ENCODE data around the gene SYNPO2.
"Not testable (repeated sequence)": the region's sequence is repeated elsewhere in the genome, so short reads cannot be mapped to it uniquely, and the experiment has no call there.

Gene SYNPO2

DNA sequence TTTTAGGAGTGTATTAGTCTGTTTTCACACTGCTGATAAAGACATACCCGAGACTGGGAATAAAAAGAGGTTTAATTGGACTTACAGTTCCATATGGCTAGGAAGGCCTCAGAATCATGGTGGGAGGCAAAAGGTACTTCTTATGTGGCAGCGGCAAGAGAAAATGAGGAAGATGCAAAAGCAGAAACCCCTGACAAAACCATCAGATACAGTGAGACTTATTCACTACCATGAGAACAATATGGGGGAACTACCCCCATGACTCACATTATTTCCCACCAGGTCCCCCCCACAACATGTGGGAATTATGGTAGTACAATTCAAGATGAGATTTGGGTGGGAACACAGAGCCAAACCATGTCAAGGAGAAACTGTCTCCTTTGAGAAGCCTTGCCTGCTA lies 121.6 kb downstream of the SYNPO2 start:
- ATAC-seq: not testable (repeated sequence)

DNA sequence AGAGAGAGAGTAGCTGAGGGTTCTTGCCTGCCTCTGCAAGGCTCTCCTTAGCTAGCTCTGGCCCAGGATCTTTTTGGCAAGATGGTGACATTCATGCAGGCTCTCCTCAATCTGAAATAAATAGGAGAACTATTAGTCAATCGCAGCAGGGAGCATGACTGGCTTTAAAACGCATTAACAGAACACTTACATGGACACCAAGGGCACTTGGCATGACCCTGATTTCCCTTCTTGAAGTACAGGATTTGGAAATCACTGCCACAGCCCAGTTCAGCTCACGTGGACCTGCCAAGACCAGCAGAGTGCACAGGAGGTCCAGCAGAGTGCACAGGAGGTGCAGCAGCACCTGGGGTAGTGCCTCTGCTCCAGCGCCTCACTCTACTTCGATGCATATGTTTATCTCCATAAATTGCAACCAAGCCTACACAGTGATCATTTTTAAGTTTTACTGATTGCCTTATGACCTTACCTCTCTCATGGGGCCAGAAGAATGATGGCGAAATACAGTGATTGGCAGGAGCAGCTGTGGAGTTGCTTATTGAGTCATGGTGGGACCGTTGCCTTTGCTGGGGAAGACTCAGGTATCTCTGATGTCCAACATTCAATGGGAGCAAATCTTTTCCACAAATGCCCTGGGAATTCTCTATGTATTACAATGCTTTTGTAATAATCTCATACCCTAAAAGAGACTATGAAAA lies 122.4 kb downstream of the SYNPO2 start:
- ATAC-seq: no peak

DNA sequence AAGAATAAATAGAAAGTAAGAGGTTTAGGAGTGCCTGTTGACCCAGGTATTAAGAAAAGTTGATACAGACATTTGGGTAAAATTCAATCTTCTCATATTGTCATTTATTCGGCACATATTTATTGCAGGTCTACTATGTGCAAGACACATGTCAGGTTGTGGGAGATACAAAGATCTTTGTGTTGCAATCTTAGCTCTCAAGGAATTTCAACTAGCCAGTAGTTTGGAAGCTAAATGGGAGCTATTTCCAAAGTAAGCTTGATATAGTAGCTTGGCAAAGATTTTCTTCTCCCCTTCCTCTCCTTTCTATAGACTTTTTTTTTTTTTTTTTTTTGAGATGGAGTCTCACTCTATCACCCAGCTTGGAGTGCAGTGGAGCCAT lies 122.9 kb downstream of the SYNPO2 start:
- ATAC-seq: no peak

DNA sequence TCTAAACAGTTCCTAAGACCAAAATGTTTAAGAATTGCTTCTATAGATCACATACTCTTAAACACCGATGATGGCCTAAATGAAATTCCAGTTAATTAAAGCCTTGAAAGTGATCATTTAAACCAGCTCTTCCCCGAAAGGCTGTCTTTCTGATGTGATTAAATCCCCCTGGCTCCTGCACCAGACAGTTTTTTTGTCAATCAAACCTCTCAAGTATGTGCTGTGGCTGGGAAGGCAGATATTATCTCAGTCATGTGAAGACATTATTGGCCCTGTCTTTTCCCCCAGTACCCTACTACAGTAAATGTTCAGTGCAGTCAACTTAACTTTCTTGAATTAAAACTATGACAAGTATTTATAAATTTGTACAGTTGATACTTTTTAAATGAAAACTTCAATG lies 126.0 kb downstream of the SYNPO2 start:
- ATAC-seq: no peak

DNA sequence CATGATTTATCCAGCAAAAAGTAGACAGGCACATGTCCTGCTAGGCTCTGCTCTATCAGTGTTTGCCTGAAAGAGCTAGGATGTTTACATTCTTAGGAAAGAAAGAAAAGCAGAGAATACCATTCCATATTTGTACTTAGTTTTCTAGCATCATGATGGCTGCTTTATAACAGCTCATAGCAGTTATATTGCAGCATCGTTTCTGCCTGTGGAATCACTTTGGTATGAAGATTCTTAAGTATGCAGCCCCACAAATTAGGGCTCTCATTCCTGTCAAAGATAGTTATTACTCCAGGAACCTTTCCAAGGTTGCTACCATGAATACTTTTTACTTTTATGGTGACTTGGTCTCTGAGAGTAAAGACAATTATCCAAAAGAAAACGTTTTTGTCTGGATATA lies 128.0 kb downstream of the SYNPO2 start:
- ATAC-seq: no peak

DNA sequence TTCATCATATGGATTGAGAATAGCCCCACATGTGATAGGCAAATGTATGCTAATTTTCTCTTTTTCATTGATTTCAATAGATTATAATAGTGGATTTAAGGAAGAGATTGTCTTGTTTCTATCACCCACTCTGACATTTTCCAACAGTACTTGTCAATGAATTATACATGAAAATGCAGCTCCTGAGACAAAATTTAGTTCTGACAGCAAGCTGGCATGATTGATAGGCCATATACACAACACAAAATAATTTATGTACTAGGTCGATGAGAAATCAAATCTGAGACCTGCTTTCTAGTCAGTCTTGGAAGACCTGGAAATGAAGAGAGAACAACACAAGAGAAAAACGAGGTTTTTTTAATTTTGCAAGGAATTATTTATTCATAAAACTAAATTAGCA lies 129.0 kb downstream of the SYNPO2 start:
- no peak for ATAC-seq

DNA sequence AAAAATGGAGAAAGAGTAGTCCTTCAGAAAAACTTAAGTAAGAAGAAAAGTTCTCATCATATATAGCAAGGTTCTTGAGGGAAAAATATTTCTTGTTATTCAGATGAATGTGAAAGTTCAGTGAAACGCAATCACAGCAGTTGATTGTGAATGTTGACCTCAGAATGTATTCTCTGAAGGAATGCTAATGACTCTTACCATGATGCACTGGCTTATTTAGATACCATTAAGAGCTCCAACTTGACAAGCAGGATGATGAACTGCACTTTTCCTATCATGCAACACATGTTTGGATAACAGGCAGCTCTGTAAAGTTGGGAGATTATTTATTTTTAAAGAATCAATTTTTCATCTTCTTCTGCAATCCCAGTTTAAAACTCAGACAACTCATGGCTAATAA lies 131.5 kb downstream of the SYNPO2 start:
- ATAC-seq: no peak

DNA sequence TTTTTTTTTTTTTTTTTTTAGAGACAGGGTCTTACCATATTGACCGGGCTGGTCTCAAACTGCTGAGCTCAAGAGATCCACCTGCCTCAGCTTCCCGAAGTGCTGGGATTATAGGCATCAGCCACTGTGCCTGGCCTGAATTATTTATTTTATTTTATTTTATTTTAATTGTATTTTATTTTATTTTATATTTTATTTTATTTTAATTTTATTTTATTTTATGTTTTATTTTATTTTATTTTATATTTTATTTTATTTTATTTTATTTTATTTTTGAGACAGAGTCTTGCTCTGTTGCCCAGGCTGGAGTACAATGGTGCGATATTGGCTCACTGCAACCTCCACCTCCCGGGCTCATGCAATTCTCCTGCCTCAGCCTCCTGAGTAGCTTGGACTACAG lies 133.9 kb downstream of the SYNPO2 start:
- not testable (repeated sequence) for ATAC-seq

DNA sequence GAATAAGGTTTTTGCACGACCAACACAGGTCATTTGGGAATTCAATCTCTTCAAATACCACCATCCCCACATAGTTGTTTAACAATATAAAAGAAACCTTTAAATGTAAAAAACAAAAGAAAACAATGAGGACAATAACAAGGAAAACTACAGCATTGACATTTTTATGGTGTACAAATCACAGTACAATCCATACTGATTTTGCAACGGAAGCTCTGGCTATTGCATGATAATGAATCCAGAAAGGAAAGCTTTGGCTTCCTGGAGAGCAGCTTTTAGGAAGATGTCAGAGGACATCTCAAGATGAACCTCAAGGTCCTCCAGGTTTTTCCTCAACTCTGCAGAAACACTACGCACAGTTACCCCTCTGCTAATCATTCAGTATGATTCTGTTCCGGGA lies 135.4 kb downstream of the SYNPO2 start:
- ATAC-seq: no peak

DNA sequence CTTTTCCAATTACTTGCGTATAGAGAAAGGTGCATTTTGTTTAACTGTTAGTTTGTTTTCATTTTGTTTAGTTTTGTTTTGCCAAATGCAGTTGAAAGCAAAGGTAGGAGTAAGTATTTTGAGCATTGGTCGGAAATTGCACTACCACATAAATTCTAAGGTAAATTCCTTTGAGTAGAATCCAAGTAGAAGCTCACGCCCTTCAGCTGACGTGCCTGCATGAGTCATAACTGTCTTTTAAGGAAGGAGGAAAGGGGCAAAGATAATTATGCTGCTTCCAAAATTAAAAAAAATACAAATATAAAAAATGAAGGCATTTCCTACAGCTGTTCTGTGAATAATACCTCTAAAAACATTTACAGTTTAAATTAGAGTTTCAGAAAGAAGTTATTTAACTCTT lies 136.8 kb downstream of the SYNPO2 start:
- no peak for ATAC-seq

DNA sequence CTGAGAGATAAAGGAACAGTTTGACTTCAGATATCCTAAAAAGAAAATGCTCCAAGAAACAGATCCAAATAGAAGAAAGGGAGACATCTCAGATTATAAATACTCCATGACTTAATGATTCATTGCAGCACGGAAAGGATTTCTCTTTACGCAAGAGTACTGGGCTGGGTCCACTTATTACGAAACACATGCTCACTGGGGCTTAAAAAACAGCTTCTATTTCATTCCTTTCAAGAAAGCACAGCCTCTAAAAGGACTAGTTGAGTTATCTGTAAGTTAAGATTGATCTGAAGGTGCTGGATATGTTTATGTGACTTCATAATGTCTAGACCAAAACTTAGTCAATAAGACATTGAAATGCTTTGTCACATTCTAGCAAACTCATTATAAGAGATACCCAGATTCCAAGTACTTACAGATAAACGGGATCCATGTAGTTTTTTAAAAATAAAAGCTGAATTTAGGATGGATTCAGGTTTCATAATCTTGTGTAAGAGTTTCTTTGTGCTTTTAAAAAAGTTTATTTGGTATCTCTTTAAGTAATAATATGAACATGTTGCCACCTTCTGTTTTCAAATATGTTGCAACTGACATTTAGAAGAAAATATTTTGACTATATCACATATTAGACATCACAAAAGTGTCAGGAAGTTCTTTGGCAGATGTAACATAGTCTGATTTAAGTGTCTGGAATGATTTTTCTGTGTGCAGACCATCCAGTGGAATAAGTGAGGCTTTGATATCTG lies 137.4 kb downstream of the SYNPO2 start:
- ATAC-seq: no peak

DNA sequence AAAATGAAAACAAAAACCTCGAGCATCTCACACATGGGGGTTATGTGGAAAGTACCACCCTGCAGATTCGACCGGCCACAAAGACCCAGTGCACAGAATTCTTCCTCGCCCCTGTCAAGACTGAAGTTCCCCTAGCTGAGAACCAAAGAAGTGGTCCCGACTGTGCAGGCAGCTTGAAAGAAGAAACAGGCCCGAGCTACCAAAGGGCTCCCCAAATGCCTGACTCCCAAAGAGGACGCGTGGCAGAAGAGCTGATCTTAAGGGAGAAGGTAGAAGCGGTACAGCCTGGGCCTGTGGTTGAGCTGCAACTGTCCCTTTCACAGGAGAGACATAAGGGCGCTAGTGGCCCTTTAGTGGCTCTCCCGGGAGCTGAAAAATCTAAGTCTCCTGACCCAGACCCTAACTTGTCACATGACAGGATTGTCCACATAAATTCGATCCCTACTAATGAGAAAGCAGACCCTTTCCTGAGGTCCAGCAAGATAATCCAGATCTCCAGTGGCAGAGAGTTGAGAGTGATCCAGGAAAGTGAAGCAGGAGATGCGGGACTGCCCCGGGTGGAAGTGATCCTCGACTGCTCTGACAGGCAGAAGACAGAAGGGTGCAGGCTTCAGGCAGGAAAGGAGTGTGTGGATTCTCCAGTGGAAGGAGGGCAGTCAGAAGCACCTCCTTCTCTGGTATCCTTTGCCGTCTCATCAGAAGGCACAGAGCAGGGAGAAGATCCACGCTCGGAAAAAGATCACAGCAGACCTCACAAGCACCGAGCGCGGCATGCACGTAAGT lies 138.2 kb downstream of the SYNPO2 start:
- no peak for ATAC-seq

DNA sequence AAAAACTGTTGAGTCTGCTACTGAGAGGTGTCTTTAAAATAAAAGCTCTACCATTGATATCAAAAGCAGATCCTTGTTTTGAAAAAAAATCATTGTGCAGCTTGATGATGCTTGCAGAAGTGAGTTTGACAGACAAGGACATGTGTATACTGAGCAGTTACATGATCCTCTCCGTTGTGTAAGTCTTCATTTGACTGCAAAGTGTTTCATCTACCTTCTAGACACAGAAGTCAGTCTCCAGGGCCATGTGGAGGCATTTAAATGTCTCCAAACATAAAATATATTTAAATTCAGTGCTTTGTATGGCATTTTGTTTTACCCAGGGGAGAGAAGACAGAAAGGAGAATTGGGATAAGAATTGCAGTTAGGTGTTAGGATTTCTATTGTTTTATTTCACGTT lies 139.2 kb downstream of the SYNPO2 start:
- no peak for ATAC-seq

DNA sequence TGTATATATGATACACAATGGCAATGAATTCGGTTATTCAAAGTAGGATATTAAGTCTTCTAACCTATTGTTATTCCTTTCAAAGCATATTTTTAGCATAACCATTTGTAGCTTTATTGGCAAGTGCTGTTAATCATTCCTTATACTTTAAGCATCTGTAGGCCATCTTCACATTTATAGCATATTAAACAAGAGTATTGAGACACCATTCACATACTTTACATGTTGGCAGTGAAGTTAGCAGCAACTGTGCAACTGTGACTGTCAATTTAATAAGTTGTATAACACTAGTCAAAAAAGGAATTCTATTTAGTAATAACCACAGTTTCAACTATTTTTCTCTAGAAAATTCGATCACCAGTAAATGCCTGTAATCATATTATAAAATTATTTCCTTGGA lies 139.6 kb downstream of the SYNPO2 start:
- no peak for ATAC-seq

DNA sequence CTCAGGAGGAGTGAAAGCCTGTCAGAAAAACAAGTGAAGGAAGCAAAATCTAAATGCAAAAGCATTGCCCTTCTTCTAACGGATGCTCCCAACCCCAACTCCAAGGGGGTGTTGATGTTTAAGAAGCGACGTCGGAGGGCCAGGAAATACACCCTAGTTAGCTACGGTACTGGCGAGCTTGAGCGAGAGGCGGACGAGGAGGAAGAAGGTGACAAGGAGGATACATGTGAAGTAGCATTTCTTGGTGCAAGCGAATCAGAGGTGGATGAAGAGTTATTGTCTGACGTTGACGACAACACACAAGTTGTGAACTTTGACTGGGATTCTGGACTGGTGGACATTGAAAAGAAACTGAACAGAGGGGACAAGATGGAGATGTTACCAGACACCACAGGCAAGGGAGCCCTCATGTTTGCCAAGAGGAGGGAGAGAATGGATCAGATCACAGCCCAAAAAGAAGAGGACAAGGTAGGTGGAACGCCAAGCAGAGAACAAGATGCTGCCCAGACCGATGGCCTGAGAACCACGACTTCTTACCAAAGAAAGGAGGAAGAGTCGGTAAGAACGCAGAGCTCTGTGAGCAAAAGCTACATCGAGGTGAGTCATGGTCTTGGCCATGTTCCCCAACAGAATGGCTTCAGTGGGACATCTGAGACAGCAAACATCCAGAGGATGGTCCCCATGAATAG lies 141.3 kb downstream of the SYNPO2 start:
- ATAC-seq: no peak

DNA sequence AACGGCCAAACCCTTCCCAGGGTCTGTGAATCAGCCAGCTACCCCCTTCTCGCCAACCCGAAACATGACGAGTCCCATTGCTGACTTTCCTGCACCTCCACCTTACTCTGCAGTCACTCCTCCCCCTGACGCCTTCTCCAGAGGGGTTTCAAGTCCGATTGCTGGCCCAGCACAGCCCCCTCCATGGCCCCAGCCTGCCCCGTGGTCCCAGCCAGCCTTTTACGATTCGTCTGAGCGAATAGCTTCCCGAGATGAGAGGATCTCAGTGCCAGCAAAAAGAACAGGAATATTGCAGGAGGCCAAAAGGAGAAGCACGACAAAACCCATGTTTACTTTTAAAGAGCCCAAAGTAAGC lies 141.9 kb downstream of the SYNPO2 start:
- ATAC-seq: no peak

DNA sequence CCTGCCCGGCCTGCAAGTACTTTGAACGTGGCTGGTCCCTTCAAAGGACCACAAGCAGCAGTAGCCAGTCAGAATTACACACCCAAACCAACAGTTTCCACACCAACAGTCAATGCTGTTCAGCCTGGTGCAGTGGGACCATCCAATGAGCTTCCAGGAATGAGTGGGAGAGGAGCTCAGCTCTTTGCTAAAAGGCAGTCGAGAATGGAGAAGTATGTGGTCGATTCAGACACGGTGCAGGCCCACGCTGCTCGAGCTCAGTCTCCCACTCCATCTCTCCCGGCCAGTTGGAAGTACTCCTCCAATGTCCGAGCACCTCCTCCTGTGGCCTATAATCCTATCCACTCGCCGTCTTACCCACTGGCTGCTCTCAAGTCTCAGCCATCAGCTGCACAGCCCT lies 142.6 kb downstream of the SYNPO2 start:
- no peak for ATAC-seq

DNA sequence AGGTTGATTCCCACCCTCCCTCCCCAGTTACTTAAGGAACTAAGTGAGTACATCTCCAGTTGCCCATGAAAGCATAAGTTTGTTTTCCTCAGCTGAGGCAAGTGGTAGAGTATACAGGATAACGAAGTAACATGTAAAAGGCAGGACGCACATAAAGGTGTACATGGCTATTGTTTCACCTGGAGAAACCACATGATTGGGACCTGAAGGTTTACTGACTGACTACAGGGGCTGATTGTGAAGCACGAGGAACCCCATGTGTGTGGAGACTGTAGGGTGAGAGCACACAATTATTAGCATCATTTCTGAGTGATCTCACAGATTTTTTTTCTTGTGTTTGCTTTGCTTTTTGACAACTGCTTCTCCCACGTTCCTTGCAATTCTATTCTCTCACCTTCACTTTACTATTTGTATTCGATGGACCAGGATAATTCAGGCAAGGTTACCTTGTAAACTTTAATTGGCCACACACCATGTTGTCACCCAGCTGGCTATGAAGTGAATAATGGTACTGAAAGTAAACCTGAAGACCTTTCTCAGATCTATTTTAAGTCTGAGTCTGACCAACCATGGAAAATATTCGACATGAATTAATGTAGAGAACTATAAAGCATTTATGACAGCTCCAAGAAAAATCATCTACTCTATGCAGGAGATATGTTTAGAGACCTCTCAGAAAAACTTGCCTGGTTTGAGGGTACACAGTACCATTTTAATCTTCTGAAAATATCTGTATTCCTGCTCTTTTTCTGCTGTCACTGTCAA lies 144.4 kb downstream of the SYNPO2 start:
- no peak for ATAC-seq

DNA sequence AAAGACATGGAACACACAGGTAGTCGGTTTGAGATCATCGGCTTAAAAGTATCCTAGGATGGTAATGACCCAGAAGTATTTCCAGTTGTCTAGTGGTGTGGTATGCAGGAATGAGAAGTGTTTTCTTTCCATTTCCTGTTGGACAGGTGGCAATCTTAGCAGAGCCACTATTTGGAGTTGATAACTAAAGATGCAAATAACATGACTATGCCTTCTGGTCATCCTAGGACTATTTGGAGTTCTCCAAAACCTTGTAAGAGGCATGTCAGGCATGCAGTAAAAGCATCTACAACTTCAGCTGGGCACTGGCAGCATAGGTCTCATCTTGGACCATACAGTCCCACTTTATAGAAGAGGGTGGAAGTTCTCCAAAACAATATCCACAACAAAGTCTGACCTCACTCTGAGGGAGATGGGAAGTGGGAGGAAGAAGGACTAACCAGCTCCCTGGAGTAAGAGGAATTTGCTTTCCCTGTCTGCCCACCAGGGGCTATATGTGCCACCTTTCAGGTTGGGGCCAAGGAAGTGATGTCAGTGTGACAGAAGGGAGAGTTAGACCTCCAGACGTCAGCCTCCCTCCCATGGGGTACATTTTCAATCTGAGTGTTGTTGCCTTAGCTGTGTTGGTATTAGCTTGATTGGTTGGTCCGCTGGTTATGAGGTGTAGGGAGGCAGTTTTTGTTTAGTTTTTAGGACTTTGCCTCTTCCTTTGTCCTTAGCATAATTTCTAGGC lies 145.8 kb downstream of the SYNPO2 start:
- ATAC-seq: no peak

DNA sequence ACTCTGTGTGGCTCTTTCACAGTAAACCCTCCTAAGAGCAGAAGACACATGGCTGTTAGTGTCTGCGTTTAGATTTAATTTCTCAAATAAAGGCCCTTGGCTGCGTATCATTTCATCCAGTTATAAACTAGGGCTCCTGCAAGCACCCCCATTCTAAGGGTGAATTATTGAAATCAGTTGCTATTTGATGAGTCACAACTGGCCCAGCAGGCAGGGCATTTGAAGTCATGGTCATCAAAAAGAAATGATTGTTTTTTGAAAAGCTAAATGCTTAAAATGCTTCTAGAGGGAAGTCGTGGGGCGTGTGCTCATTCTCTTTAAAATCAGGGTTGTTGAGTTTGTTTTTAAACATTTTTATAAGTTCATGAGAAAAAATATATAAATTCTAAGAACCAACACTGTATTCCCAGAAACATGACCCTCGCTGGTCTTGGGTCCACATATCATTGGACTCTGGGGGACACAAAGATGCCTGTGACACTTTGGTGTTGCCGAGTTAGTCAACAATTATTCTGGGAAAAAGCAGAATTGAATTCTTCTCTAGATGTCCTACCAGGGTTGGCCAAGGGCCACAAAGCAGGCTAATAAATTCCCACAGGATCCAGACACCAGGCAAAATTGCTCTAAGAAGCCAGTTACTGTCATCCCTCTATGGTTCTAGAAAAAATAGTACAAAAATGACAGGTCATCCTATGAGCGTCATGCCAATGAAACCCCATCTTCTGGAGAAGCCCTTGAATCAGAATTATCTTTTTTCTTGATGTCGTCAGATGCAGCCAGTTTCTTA lies 147.5 kb downstream of the SYNPO2 start:
- ATAC-seq: no peak

DNA sequence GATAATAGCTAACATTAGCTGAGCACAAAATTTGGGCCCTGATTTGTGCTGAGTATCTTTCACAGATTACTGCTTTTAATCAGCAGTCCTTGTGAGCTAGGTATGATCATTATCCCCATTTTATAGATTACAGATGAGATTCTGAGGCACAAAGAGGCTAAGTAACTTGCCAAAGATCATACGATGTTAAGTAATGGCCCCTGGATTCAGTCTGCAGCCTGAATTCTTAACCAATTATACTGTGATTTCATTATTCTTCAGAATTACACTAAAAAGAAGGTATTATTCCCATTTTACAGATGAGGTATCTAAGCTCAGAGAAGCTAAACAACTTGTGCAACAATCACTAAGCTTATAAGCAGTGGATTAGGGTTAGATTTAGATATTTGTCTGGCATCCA lies 149.1 kb downstream of the SYNPO2 start:
- ATAC-seq: no peak
